LoVo (cell line): ENCODE data around the gene RFX5.
"Not testable (repeated sequence)": the region's sequence is repeated elsewhere in the genome, so short reads cannot be mapped to it uniquely, and the experiment has no call there.

Experiments used
- DNase-seq: peaks from one replicate; pipeline ENCODE4 v3.0.0-alpha.2; 2016; ENCODE audit warnings: low spot score

The RFX5 gene

GRCh38 chr1:151362308-151363155 lies 15.5 kb upstream of the RFX5 start:
- DNase-seq, result no peak

GRCh38 chr1:151361883-151362282 lies 14.8 kb upstream of the RFX5 start:
- DNase-seq, result no peak

- no peak for DNase-seq
These were observed 9.6 kb upstream of the RFX5 start for GRCh38 chr1:151356696-151357095.

- no peak for DNase-seq
These were observed 5.1 kb upstream of the RFX5 start for GRCh38 chr1:151352021-151352718.

GRCh38 chr1:151350323-151350722 lies 3.3 kb upstream of the RFX5 start:
- DNase-seq, result not testable (repeated sequence)

- no peak for DNase-seq
These were observed 633 bp upstream of the RFX5 start for GRCh38 chr1:151347523-151348246.

- no peak for DNase-seq
These were observed 827 bp downstream of the RFX5 start for GRCh38 chr1:151346082-151346768.

GRCh38 chr1:151344291-151344690 lies 2.8 kb downstream of the RFX5 start:
- no peak for DNase-seq

GRCh38 chr1:151343587-151343986 lies 3.5 kb downstream of the RFX5 start:
- DNase-seq, result no peak

GRCh38 chr1:151342569-151342968 lies 4.5 kb downstream of the RFX5 start:
- DNase-seq, result no peak

GRCh38 chr1:151342021-151342420 lies 5.0 kb downstream of the RFX5 start:
- DNase-seq, result no peak

- DNase-seq, result peak; percentile 80
These were observed 5.9 kb downstream of the RFX5 start for GRCh38 chr1:151340870-151341754.

- no peak for DNase-seq
These were observed 10.5 kb downstream of the RFX5 start for GRCh38 chr1:151336556-151336955.

GRCh38 chr1:151334822-151335221 lies 12.2 kb downstream of the RFX5 start:
- DNase-seq, result no peak

- peak; percentile 26 for DNase-seq
These were observed 19.0 kb downstream of the RFX5 start for GRCh38 chr1:151327903-151328674.

GRCh38 chr1:151327223-151327902 lies 19.7 kb downstream of the RFX5 start, which contains the start of gene PI4KB:
PI4KB (minus strand) TSS chr1:151327416; CDS start chr1:151316481, 10,935 bp downstream.
- peak; percentile 97 for DNase-seq

- no peak for DNase-seq
These were observed 20.3 kb downstream of the RFX5 start for GRCh38 chr1:151326619-151327222.

GRCh38 chr1:151325646-151326429 lies 21.2 kb downstream of the RFX5 start:
- no peak for DNase-seq
